ENCODE measurements around the gene VLDLR. TPM values are rescaled to one million over a fixed set of nuclear protein-coding genes. Genes with fewer than 3 reads are reported as not detected.

Gene VLDLR
- 21.4 and 29.8 TPM in 2 replicates for total RNA-seq (ENCODE audit: low replicate concordance)

GRCh38 chr9:2621722-2622460 is at the start of gene VLDLR:
TSS of gene VLDLR (plus strand) at chr9:2621787. CDS start at chr9:2622190, 403 bp downstream.

Other genes starting within 250 kb of the VLDLR start
- gene KCNV2, start 95.7 kb downstream of the VLDLR start, total RNA-seq (ENCODE audit: low replicate concordance), result not detected in 2 replicates
- 26.4 and 48.8 TPM in 2 replicates for gene PUM3, start 222.3 kb downstream of the VLDLR start, total RNA-seq (ENCODE audit: low replicate concordance)

All from smooth muscle cell of the coronary artery (primary cell).